Liver (tissue), 9 donors: ENCODE results near the gene MYOF. TPM values are rescaled to one million over a fixed set of nuclear protein-coding genes. Genes with fewer than 3 reads are reported as not detected.

Source experiments
- DNase-seq: peaks from one replicate; pipeline ENCODE4 v3.0.0-alpha.2; 2017; ENCODE audit warnings: low spot score
- H3K27ac ChIP-seq, 2 donors: one replicate each; pipeline ENCODE4 v1.7.0; 2013; ENCODE audit warnings: inconsistent platforms in 2 of 2, low read length in 2 of 2, control low read depth in 1 of 2, low read depth in 1 of 2, mild to moderate bottlenecking in 1 of 2
- H3K27me3 ChIP-seq, 4 donors: one replicate each; pipeline versions ENCODE4 v1.6.1 to v1.7.0; 2013; ENCODE audit warnings: low read length in 3 of 4, inconsistent platforms in 1 of 4, mild to moderate bottlenecking in 1 of 4, moderate library complexity in 1 of 4; ENCODE audit not compliant: control insufficient read depth in 4 of 4, insufficient read depth in 4 of 4
- H3K36me3 ChIP-seq, 4 donors: one replicate each; pipeline versions ENCODE4 v1.6.1 to v1.7.0; 2013; ENCODE audit warnings: low read length in 3 of 4, mild to moderate bottlenecking in 3 of 4, low read depth in 1 of 4, moderate library complexity in 1 of 4; ENCODE audit not compliant: control insufficient read depth in 4 of 4, insufficient read depth in 3 of 4
- H3K4me1 ChIP-seq, 4 donors: one replicate each; pipeline versions ENCODE4 v1.6.1 to v1.7.0; 2013; ENCODE audit warnings: low read length in 3 of 4, mild to moderate bottlenecking in 3 of 4, moderate library complexity in 1 of 4; ENCODE audit not compliant: control insufficient read depth in 4 of 4, insufficient read depth in 4 of 4
- H3K4me3 ChIP-seq, 3 donors: one replicate each; pipeline versions ENCODE4 v1.6.1 to v1.7.0; 2013; ENCODE audit warnings: low read length in 3 of 3, control low read depth in 1 of 3, low read depth in 1 of 3, mild to moderate bottlenecking in 1 of 3
- H3K9ac ChIP-seq, 2 donors: one replicate each; pipeline ENCODE4 v1.7.0; 2013; ENCODE audit warnings: low read length in 2 of 2, mild to moderate bottlenecking in 2 of 2, moderate library complexity in 2 of 2, control low read depth in 1 of 2, low read depth in 1 of 2
- H3K9me3 ChIP-seq, 4 donors: one replicate each; pipeline versions ENCODE4 v1.6.1 to v1.7.0; 2013; ENCODE audit warnings: low read length in 3 of 4; ENCODE audit not compliant: control insufficient read depth in 4 of 4
- ATF3 ChIP-seq: IDR thresholded peaks from 2 replicates; pipeline ENCODE4 v1.6.1; 2016; ENCODE audit warnings: antibody characterized with exemption
- EGR1 ChIP-seq, 2 donors: IDR thresholded peaks; 2 replicates each; pipeline ENCODE4 v1.6.1; 2016 to 2018; ENCODE audit warnings: antibody characterized with exemption in 2 of 2, low read depth in 2 of 2
- FOXA1 ChIP-seq: IDR thresholded peaks from 2 replicates; pipeline ENCODE4 v1.6.1; 2016; ENCODE audit warnings: antibody characterized with exemption
- FOXA2 ChIP-seq: IDR thresholded peaks from 2 replicates; pipeline ENCODE4 v1.6.1; 2016; ENCODE audit warnings: antibody characterized with exemption
- HNF4A ChIP-seq, 2 donors: conservative IDR thresholded peaks; 2 replicates each; pipeline ENCODE4 v1.6.1; 2016; ENCODE audit warnings: antibody characterized with exemption in 2 of 2, mild to moderate bottlenecking in 2 of 2
- HNF4G ChIP-seq: IDR thresholded peaks from 2 replicates; pipeline ENCODE4 v1.6.1; 2016; ENCODE audit warnings: antibody characterized with exemption
- JUND ChIP-seq, 2 donors: IDR thresholded peaks; 2 replicates each; pipeline ENCODE4 v1.6.1; 2016; ENCODE audit warnings: antibody characterized with exemption in 2 of 2
- MAX ChIP-seq: IDR thresholded peaks from 2 replicates; pipeline ENCODE4 v1.6.1; 2016; ENCODE audit warnings: antibody characterized with exemption
- NR2F2 ChIP-seq: IDR thresholded peaks from 2 replicates; pipeline ENCODE4 v1.6.1; 2016; ENCODE audit warnings: antibody characterized with exemption
- RAD21 ChIP-seq, 2 donors: IDR thresholded peaks; 2 replicates each; pipeline ENCODE4 v1.6.1; 2016; ENCODE audit warnings: antibody characterized with exemption in 2 of 2, mild to moderate bottlenecking in 2 of 2
- RXRA ChIP-seq, 2 donors: IDR thresholded peaks; 2 replicates each; pipeline ENCODE4 v1.6.1; 2017 to 2018; ENCODE audit warnings: antibody characterized with exemption in 2 of 2, mild to moderate bottlenecking in 1 of 2
- SP1 ChIP-seq: IDR thresholded peaks from 2 replicates; pipeline ENCODE4 v1.6.1; 2018; ENCODE audit warnings: antibody characterized with exemption, mild to moderate bottlenecking
- TAF1 ChIP-seq: conservative IDR thresholded peaks from 2 replicates; pipeline ENCODE4 v1.6.1; 2016; ENCODE audit warnings: antibody characterized with exemption, mild to moderate bottlenecking
- WGBS: extraction: QIAGEN DNeasy Blood & Tissue Kit; methylation state at CpG from one replicate; pipeline ENCODE4 v1.1.7; 2013; 5-methylcytosine and 5-hydroxymethylcytosine counted together
- polyA plus RNA-seq, 2 donors: library from polyadenylated mRNA; stranded (reverse) in 1 of 2; unstranded in 1 of 2; fragments of 200-250 nt in 1 of 2; fragments of >200 nt in 1 of 2; fragmentation: Nextera tagmentation in 1 of 2; extraction: Ambion mirVana in 1 of 2; gene quantifications; one replicate each; pipeline versions ENCODE4 v1.2.1 to v1.2.3, GENCODE V29; 2013 to 2015
- total RNA-seq, 2 donors: library from RNA; depleted of rRNA; stranded (reverse); fragments of >200 nt; gene quantifications; one replicate each; pipeline ENCODE4 v1.2.3, GENCODE V29; 2014
- TF ChIP-seq, protein P1 (sequence below): IDR thresholded peaks from 2 replicates; pipeline ENCODE4 v1.6.1; 2016; ENCODE audit warnings: antibody characterized with exemption
- TF ChIP-seq, protein P2 (sequence below): fragments of 150-350 bp; IDR thresholded peaks from 2 replicates; pipeline ENCODE4 v1.5.1; 2017; ENCODE audit warnings: improper control_type of control experiment, low read depth, low read length; ENCODE audit not compliant: missing input control
- TF ChIP-seq, protein P3 (sequence below): IDR thresholded peaks from 2 replicates; pipeline ENCODE4 v1.6.1; 2016; ENCODE audit warnings: antibody characterized with exemption, mild to moderate bottlenecking
- donor health status: healthy.
- donor health status: healthy.
- donor health status: healthy.
- donor health status: healthy.
- donor health status: healthy.

Gene MYOF
- total and polyA plus RNA-seq, 4 donors, result 0.89 to 5.7 (median 3.2) TPM

DNA sequence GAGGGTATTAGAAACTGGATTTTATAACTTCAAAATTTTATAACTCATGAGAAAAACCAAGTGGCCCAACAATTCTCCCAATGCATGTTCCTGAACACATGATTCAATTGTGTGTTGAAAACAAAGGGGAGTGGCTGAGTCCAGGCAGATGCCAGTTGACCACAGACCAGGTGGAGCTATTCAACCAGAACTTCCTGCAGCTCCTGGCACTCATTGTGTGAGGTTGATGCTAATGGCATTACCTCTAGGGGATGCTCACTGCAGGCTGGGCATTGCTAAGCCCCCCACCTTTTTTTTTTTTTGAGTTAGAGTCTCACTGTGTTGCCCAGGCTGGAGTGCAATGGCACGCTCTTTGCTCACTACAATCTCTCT, 20.3 kb downstream of the MYOF start:
- no peaks in the 10 kb centered on the region for H3K36me3 ChIP-seq
- H3K4me3 ChIP-seq, result no peak overlapping the region
- H3K9me3 ChIP-seq, result no peaks in the 10 kb centered on the region
- 100% methylated on average over 1 of the region's 1 CpG for WGBS
- DNase-seq, result no peak
- H3K9ac ChIP-seq, result no peak overlapping the region
- H3K4me1 ChIP-seq, result peaks cover 0 to 10% (median 4%) of the 10 kb centered on the region in 4 donors
- H3K27ac ChIP-seq, result no peak overlapping the region
- TF ChIP-seq RAD21 (IDR thresholded peaks at IDR 0.05) (no peak), HNF4G (no peak), MAX (no peak), EGR1 (IDR thresholded peaks at IDR 0.05; ENCODE audit: low read depth in 2 of 2) (no peak), RXRA (IDR thresholded peaks at IDR 0.05) (no peak), SP1 (no peak), FOXA2 (no peak), TAF1 (no peak), NR2F2 (no peak), JUND (IDR thresholded peaks at IDR 0.05) (no peak), HNF4A (conservative IDR thresholded peaks at IDR 0.05) (no peak), ATF3 (no peak), FOXA1 (no peak)
- TF ChIP-seq, protein P1, sequence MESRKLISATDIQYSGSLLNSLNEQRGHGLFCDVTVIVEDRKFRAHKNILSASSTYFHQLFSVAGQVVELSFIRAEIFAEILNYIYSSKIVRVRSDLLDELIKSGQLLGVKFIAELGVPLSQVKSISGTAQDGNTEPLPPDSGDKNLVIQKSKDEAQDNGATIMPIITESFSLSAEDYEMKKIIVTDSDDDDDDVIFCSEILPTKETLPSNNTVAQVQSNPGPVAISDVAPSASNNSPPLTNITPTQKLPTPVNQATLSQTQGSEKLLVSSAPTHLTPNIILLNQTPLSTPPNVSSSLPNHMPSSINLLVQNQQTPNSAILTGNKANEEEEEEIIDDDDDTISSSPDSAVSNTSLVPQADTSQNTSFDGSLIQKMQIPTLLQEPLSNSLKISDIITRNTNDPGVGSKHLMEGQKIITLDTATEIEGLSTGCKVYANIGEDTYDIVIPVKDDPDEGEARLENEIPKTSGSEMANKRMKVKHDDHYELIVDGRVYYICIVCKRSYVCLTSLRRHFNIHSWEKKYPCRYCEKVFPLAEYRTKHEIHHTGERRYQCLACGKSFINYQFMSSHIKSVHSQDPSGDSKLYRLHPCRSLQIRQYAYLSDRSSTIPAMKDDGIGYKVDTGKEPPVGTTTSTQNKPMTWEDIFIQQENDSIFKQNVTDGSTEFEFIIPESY, result no peak
- TF ChIP-seq, protein P2, sequence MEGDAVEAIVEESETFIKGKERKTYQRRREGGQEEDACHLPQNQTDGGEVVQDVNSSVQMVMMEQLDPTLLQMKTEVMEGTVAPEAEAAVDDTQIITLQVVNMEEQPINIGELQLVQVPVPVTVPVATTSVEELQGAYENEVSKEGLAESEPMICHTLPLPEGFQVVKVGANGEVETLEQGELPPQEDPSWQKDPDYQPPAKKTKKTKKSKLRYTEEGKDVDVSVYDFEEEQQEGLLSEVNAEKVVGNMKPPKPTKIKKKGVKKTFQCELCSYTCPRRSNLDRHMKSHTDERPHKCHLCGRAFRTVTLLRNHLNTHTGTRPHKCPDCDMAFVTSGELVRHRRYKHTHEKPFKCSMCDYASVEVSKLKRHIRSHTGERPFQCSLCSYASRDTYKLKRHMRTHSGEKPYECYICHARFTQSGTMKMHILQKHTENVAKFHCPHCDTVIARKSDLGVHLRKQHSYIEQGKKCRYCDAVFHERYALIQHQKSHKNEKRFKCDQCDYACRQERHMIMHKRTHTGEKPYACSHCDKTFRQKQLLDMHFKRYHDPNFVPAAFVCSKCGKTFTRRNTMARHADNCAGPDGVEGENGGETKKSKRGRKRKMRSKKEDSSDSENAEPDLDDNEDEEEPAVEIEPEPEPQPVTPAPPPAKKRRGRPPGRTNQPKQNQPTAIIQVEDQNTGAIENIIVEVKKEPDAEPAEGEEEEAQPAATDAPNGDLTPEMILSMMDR, result no peak
- TF ChIP-seq, protein P3, sequence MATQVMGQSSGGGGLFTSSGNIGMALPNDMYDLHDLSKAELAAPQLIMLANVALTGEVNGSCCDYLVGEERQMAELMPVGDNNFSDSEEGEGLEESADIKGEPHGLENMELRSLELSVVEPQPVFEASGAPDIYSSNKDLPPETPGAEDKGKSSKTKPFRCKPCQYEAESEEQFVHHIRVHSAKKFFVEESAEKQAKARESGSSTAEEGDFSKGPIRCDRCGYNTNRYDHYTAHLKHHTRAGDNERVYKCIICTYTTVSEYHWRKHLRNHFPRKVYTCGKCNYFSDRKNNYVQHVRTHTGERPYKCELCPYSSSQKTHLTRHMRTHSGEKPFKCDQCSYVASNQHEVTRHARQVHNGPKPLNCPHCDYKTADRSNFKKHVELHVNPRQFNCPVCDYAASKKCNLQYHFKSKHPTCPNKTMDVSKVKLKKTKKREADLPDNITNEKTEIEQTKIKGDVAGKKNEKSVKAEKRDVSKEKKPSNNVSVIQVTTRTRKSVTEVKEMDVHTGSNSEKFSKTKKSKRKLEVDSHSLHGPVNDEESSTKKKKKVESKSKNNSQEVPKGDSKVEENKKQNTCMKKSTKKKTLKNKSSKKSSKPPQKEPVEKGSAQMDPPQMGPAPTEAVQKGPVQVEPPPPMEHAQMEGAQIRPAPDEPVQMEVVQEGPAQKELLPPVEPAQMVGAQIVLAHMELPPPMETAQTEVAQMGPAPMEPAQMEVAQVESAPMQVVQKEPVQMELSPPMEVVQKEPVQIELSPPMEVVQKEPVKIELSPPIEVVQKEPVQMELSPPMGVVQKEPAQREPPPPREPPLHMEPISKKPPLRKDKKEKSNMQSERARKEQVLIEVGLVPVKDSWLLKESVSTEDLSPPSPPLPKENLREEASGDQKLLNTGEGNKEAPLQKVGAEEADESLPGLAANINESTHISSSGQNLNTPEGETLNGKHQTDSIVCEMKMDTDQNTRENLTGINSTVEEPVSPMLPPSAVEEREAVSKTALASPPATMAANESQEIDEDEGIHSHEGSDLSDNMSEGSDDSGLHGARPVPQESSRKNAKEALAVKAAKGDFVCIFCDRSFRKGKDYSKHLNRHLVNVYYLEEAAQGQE, result no peak
- no peaks in the 10 kb centered on the region for H3K27me3 ChIP-seq
